Measurements from ENCODE around the gene BST2.

Gene BST2

GRCh38 chr19:17419621-17420474 is 14.4 kb upstream of the BST2 start, which contains the start of gene MVB12A:
TSS of gene MVB12A (plus strand) at chr19:17420047. CDS start at chr19:17420136, 89 bp downstream.
- DNase-seq (ENCODE audit: low read depth in 2 of 2), result peak; percentile 88 to 92

- DNase-seq (ENCODE audit: low read depth in 2 of 2), result no peak
Observed at GRCh38 chr19:17419154-17419620, 13.8 kb upstream of the BST2 start.

- DNase-seq (ENCODE audit: low read depth in 2 of 2), result no peak
Observed at GRCh38 chr19:17418710-17419109, 13.3 kb upstream of the BST2 start.

GRCh38 chr19:17415121-17415520 is 9.7 kb upstream of the BST2 start:
- DNase-seq (ENCODE audit: low read depth in 2 of 2), result no peak

- no peak for DNase-seq (ENCODE audit: low read depth in 2 of 2)
Observed at GRCh38 chr19:17414097-17414496, 8.7 kb upstream of the BST2 start.

GRCh38 chr19:17411801-17412200 is 6.4 kb upstream of the BST2 start:
- DNase-seq (ENCODE audit: low read depth in 2 of 2), result no peak

GRCh38 chr19:17409990-17410389 is 4.6 kb upstream of the BST2 start:
- no peak for DNase-seq (ENCODE audit: low read depth in 2 of 2)

GRCh38 chr19:17406887-17407196 is 1.4 kb upstream of the BST2 start:
- DNase-seq (ENCODE audit: low read depth in 2 of 2), result no peak

- no peak for DNase-seq (ENCODE audit: low read depth in 2 of 2)
Observed at GRCh38 chr19:17406046-17406886, 836 bp upstream of the BST2 start.

GRCh38 chr19:17404621-17405249 is 695 bp downstream of the BST2 start:
- DNase-seq (ENCODE audit: low read depth in 2 of 2), result no peak

GRCh38 chr19:17404015-17404414 is 1.4 kb downstream of the BST2 start:
- DNase-seq (ENCODE audit: low read depth in 2 of 2), result no peak

GRCh38 chr19:17402982-17403855 is 2.2 kb downstream of the BST2 start:
- DNase-seq (ENCODE audit: low read depth in 2 of 2), result peak in 1 of 2 donors; percentile 41

GRCh38 chr19:17401628-17402027 is 3.8 kb downstream of the BST2 start:
- DNase-seq (ENCODE audit: low read depth in 2 of 2), result no peak

GRCh38 chr19:17398902-17399527 is 6.4 kb downstream of the BST2 start:
- no peak for DNase-seq (ENCODE audit: low read depth in 2 of 2)

GRCh38 chr19:17394891-17395415 is 10.5 kb downstream of the BST2 start:
- DNase-seq (ENCODE audit: low read depth in 2 of 2), result peak; percentile 42 to 74

GRCh38 chr19:17393914-17394313 is 11.5 kb downstream of the BST2 start, which contains the start of gene CCDC194:
TSS of gene CCDC194 (minus strand) at chr19:17394196. CDS start at chr19:17394158, 38 bp downstream.
- DNase-seq (ENCODE audit: low read depth in 2 of 2), result no peak

- DNase-seq (ENCODE audit: low read depth in 2 of 2), result no peak
Observed at GRCh38 chr19:17393002-17393401, 12.4 kb downstream of the BST2 start.

GRCh38 chr19:17391371-17392151 is 13.9 kb downstream of the BST2 start:
- no peak for DNase-seq (ENCODE audit: low read depth in 2 of 2)

- DNase-seq (ENCODE audit: low read depth in 2 of 2), result peak; percentile 88 to 93
Observed at GRCh38 chr19:17390665-17391370, 14.6 kb downstream of the BST2 start.

Data from stimulated activated CD8-positive, alpha-beta memory T cell treated with anti-CD3 and anti-CD28 coated beads, Interleukin-2, amount 100 ng/mL, for 48 hours (primary cell).